ENCODE results near the gene PPARG. TPM values are rescaled to one million over a fixed set of nuclear protein-coding genes. Genes with fewer than 3 reads are reported as not detected.

The PPARG gene
- total and polyA plus RNA-seq, 2 of the 8 experiments (the other 6 are each of a cell fraction or from before 2014, with no cell fraction given) = 0.06 TPM; not detected in 1

- TF ChIP-seq NANOG (IDR thresholded peaks at IDR 0.05; ENCODE audit: insufficient read depth, low read depth, low read length, poor library complexity, severe bottlenecking) (no peak), EP300 (IDR thresholded peaks at IDR 0.05; ENCODE audit: borderline replicate concordance in 1 of 2, low read depth in 2 of 2, low read length in 2 of 2) (no peak), SUZ12 (IDR thresholded peaks at IDR 0.05; ENCODE audit: low read length) (no peak), SIX5 (IDR thresholded peaks at IDR 0.05; ENCODE audit: low read depth, low read length) (no peak), BACH1 (IDR thresholded peaks at IDR 0.05; ENCODE audit: low read length) (no peak), SIRT6 (IDR thresholded peaks at IDR 0.05; ENCODE audit: low read length) (no peak), KDM4A (IDR thresholded peaks at IDR 0.05; ENCODE audit: low read depth, low read length, severe bottlenecking) (no peak)
Measured at GRCh38 chr3:12363397-12364195, 74.7 kb downstream of the PPARG start (continued).
